H1 (cell line): ENCODE results near the gene COQ8B. TPM values are rescaled to one million over a fixed set of nuclear protein-coding genes. Genes with fewer than 3 reads are reported as not detected.

Experiments used
- CTCF ChIA-PET: fragments of 300-600 bp; sonication (Branson Sonifier 250); formaldehyde crosslinking; loops from one replicate; lab custom pipeline; 2021; ENCODE audit not compliant: partially characterized antibody; lab: Charles Lee
- POLR2A ChIA-PET: fragments of 300-600 bp; sonication (Branson Sonifier 250); formaldehyde crosslinking; loops from one replicate; lab custom pipeline; 2021; ENCODE audit warnings: inconsistent platforms; ENCODE audit not compliant: partially characterized antibody; lab: Charles Lee
- DNase-seq, 2 experiments: peaks; one replicate each; pipeline versions ENCODE4 v3.0.0 to v3.0.0-alpha.2; 2010 to 2022; ENCODE audit warnings: low spot score in 2 of 2, low read depth in 1 of 2, mixed read lengths in 1 of 2
- FAIRE-seq: peaks from 2 replicates; lab custom pipeline; 2011; peaks lifted over from hg19 to GRCh38; lab: Jason Lieb, UNC
- H2AFZ ChIP-seq: 2 replicates; pipeline ENCODE4 v1.8.1; 2012; ENCODE audit warnings: low read length, inconsistent platforms
- H2AK5ac ChIP-seq: 2 replicates; pipeline ENCODE4 v1.6.1; 2013; ENCODE audit warnings: low read depth, low read length
- H2BK120ac ChIP-seq: replicated peaks from 2 replicates; pipeline ENCODE3; 2013; ENCODE audit warnings: low read depth, low read length, inconsistent platforms
- H2BK12ac ChIP-seq: 2 replicates; pipeline ENCODE4 v1.6.1; 2013; ENCODE audit warnings: low read depth, low read length
- H2BK15ac ChIP-seq: 2 replicates; pipeline ENCODE4 v1.6.1; 2013; ENCODE audit warnings: low read length
- H2BK20ac ChIP-seq: 2 replicates; pipeline ENCODE4 v1.6.1; 2013; ENCODE audit warnings: low read length
- H2BK5ac ChIP-seq: 2 replicates; pipeline ENCODE4 v1.6.1; 2013; ENCODE audit warnings: low read depth, low read length
- H3K14ac ChIP-seq: 2 replicates; pipeline ENCODE4 v1.6.1; 2013; ENCODE audit warnings: inconsistent platforms; ENCODE audit not compliant: insufficient read length
- H3K18ac ChIP-seq: 2 replicates; pipeline ENCODE4 v1.6.1; 2013; ENCODE audit warnings: low read length; ENCODE audit errors: extremely low read depth
- H3K23ac ChIP-seq: 2 replicates; pipeline ENCODE4 v1.6.1; 2013; ENCODE audit warnings: inconsistent platforms; ENCODE audit not compliant: insufficient read length
- H3K23me2 ChIP-seq: 2 replicates; pipeline ENCODE4 v1.6.1; 2013; ENCODE audit warnings: low read depth, low read length
- H3K27ac ChIP-seq: 2 replicates; pipeline ENCODE4 v1.6.1; 2011; ENCODE audit warnings: low read depth, low read length, inconsistent platforms
- H3K27me3 ChIP-seq, 4 experiments: replicated peaks in 1 of 4; 1 replicate in 1 of 4; 2 replicates in 3 of 4; pipeline versions ENCODE4 v1.6.1 to v1.8.1; 2011 to 2013; ENCODE audit warnings: low read length in 3 of 4, mild to moderate bottlenecking in 3 of 4, inconsistent platforms in 2 of 4, mixed read lengths in 2 of 4, moderate library complexity in 1 of 4; ENCODE audit not compliant: control insufficient read depth in 3 of 4, insufficient read depth in 3 of 4; ENCODE audit errors: extremely low read depth in 1 of 4
- H3K36me3 ChIP-seq, 4 experiments: 2 replicates each; pipeline versions ENCODE4 v1.6.1 to v1.8.1; 2011 to 2013; ENCODE audit warnings: mild to moderate bottlenecking in 4 of 4, low read length in 3 of 4, moderate library complexity in 2 of 4, control low read depth in 1 of 4, inconsistent platforms in 1 of 4; ENCODE audit not compliant: insufficient read depth in 4 of 4, control insufficient read depth in 2 of 4
- H3K4ac ChIP-seq: replicated peaks from 2 replicates; pipeline ENCODE3; 2013; ENCODE audit warnings: low read length, low read depth, mixed read lengths, inconsistent platforms; ENCODE audit not compliant: insufficient read length
- H3K4me1 ChIP-seq, 4 experiments: replicated peaks in 1 of 4; 1 replicate in 1 of 4; 2 replicates in 3 of 4; pipeline versions ENCODE4 v1.6.1 to v1.8.1; 2011 to 2013; ENCODE audit warnings: low read length in 3 of 4, inconsistent platforms in 2 of 4, mixed read lengths in 1 of 4; ENCODE audit not compliant: insufficient read depth in 4 of 4, control insufficient read depth in 3 of 4
- H3K4me2 ChIP-seq, 2 experiments: 2 replicates each; pipeline versions ENCODE4 v1.6.1 to v1.8.1; 2011 to 2013; ENCODE audit warnings: low read depth in 2 of 2, low read length in 2 of 2, control low read depth in 1 of 2, inconsistent platforms in 1 of 2, mild to moderate bottlenecking in 1 of 2; ENCODE audit not compliant: insufficient read depth in 1 of 2
- H3K4me3 ChIP-seq, 4 experiments: fragments of 200-600, 300-600 bp in 1 of 4; sonication (generic), shearing (Covaris generic), sonication (Bioruptor Twin) in 1 of 4; 2 replicates each; pipeline versions ENCODE4 v1.5.1 to v1.8.1; 2011 to 2016; ENCODE audit warnings: low read length in 4 of 4, low read depth in 3 of 4, control low read depth in 2 of 4, inconsistent platforms in 2 of 4, mild to moderate bottlenecking in 2 of 4, mixed read lengths in 1 of 4, moderate library complexity in 1 of 4; ENCODE audit not compliant: insufficient read depth in 2 of 4; ENCODE audit errors: extremely low read depth in 1 of 4
- H3K56ac ChIP-seq: replicated peaks from 2 replicates; pipeline ENCODE3; 2013; ENCODE audit warnings: low read depth, mild to moderate bottlenecking, mixed read lengths, low read length, inconsistent platforms; ENCODE audit not compliant: insufficient read length
- H3K79me1 ChIP-seq: 2 replicates; pipeline ENCODE4 v1.6.1; 2013; ENCODE audit warnings: low read depth, low read length, control low read depth
- H3K79me2 ChIP-seq, 2 experiments: 2 replicates each; pipeline versions ENCODE4 v1.6.1 to v1.8.1; 2012 to 2013; ENCODE audit warnings: low read length in 2 of 2, mild to moderate bottlenecking in 2 of 2, inconsistent platforms in 1 of 2; ENCODE audit not compliant: insufficient read depth in 2 of 2, control insufficient read depth in 1 of 2
- H3K9ac ChIP-seq, 4 experiments: replicated peaks in 1 of 4; 1 replicate in 1 of 4; 2 replicates in 3 of 4; pipeline versions ENCODE4 v1.6.1 to v1.8.1; 2011 to 2013; ENCODE audit warnings: low read depth in 3 of 4, low read length in 3 of 4, control low read depth in 2 of 4, mild to moderate bottlenecking in 2 of 4, moderate library complexity in 2 of 4, inconsistent platforms in 1 of 4; ENCODE audit errors: extremely low read depth in 1 of 4
- H3K9me3 ChIP-seq, 2 experiments: 2 replicates each; pipeline versions ENCODE4 v1.6.1 to v1.8.1; 2012 to 2013; ENCODE audit warnings: mild to moderate bottlenecking in 2 of 2, moderate library complexity in 2 of 2, control low read depth in 1 of 2, inconsistent platforms in 1 of 2, low read depth in 1 of 2, low read length in 1 of 2, mixed read lengths in 1 of 2; ENCODE audit not compliant: insufficient read depth in 2 of 2
- H4K20me1 ChIP-seq, 2 experiments: replicated peaks in 1 of 2; 2 replicates each; pipeline versions ENCODE3 to v1.8.1; 2011 to 2013; ENCODE audit warnings: inconsistent platforms in 2 of 2, low read length in 2 of 2, mild to moderate bottlenecking in 1 of 2; ENCODE audit not compliant: insufficient read depth in 2 of 2, control insufficient read depth in 1 of 2
- H4K5ac ChIP-seq: 2 replicates; pipeline ENCODE4 v1.6.1; 2013; ENCODE audit warnings: low read length, low read depth, mixed read lengths, inconsistent platforms; ENCODE audit not compliant: insufficient read length
- H4K8ac ChIP-seq: 2 replicates; pipeline ENCODE4 v1.8.0; 2013; ENCODE audit warnings: mild to moderate bottlenecking, moderate library complexity, low read length, inconsistent platforms; ENCODE audit not compliant: insufficient read depth; ENCODE audit errors: extremely low read depth
- H4K91ac ChIP-seq: replicated peaks from 2 replicates; pipeline ENCODE3; 2013; ENCODE audit warnings: low read length, mixed read lengths, inconsistent platforms; ENCODE audit not compliant: insufficient read length
- EGR1 ChIP-seq: IDR thresholded peaks from 2 replicates; pipeline ENCODE4 v1.6.1; 2011; ENCODE audit warnings: low read depth, low read length, borderline replicate concordance
- USF2 ChIP-seq: IDR thresholded peaks from 2 replicates; pipeline ENCODE4 v1.6.1; 2011; ENCODE audit warnings: low read length, improper control_type of control experiment
- WGBS, 2 experiments: shearing (Covaris generic) in 1 of 2; methylation state at CpG; one replicate each; pipeline versions ENCODE4 v1.1.6 to v1.1.7; 2013 to 2015; ENCODE audit warnings: low lambda C conversion rate in 2 of 2, mixed read lengths in 2 of 2, inconsistent platforms in 1 of 2, low coverage in 1 of 2, missing lambda C conversion rate in 1 of 2; ENCODE audit not compliant: insufficient replicate concordance in 2 of 2, insufficient coverage in 1 of 2, insufficient read length in 1 of 2; ENCODE audit errors: extremely low coverage in 1 of 2, missing lambda C conversion rate in 1 of 2; 5-methylcytosine and 5-hydroxymethylcytosine counted together
- polyA plus RNA-seq, 7 experiments: library from polyadenylated mRNA; depleted of rRNA in 3 of 7; stranded (reverse) in 5 of 7; unstranded in 2 of 7; fragments of >200 nt in 5 of 7; fragments of 200-250 nt in 2 of 7; gene quantifications; 1 replicate in 5 of 7; 2 replicates in 1 of 7; 4 replicates in 1 of 7; pipeline versions ENCODE4 v1.2.1 to v1.2.3, GENCODE V29; 2011 to 2013; ENCODE audit warnings: missing spikeins in 2 of 7, mixed read lengths in 2 of 7
- total RNA-seq: library from RNA; stranded (reverse); fragmentation: NEBNext Ultra II Directional; extraction: Animal tissue kit (Norgen Biotek cat#: 25700); gene quantifications from 2 replicates; pipeline ENCODE4 v1.2.1, GENCODE V29; 2021

The COQ8B gene
- total and polyA plus RNA-seq, 2 of the 8 experiments (the other 6 are each of a cell fraction or from before 2014, with no cell fraction given) = 41.7 to 46.1 TPM

- H3K4ac ChIP-seq = no peak overlapping the region
- H3K27me3 ChIP-seq = no peaks in the 10 kb centered on the region
- H3K23ac ChIP-seq = no peak overlapping the region
- CTCF ChIA-PET = interaction anchor here (0.6 to 1.4 kb wide), 5 partner anchors 11 to 52 kb away, joined by 3 to 4 read pairs (median 4); no protein-coding TSS in a partner anchor
- no peak for DNase-seq
- peaks cover 9 to 17% (median 11%) of the 10 kb centered on the region in 4 experiments; a peak in 7 of 8 replicates for H3K36me3 ChIP-seq
- H3K27ac ChIP-seq = peak overlapping the region; percentile 78; the same call in 1 of the 2 replicates
- H2BK20ac ChIP-seq = no peak overlapping the region
- 93% methylated on average over 11 of the region's 11 CpGs; no CpG with 5 or more reads in 1 of the 2 experiments for WGBS, 2 experiments
- peaks cover 23% of the 10 kb centered on the region for H3K23me2 ChIP-seq
- no peak overlapping the region for H2BK12ac ChIP-seq
- no peak overlapping the region for H2BK120ac ChIP-seq
- POLR2A ChIA-PET = interaction anchor here (0.6 to 1.6 kb wide), 11 partner anchors 13 to 713 kb away, joined by 3 to 6 read pairs (median 3); partner anchors contain the start of genes ACTMAP, B3GNT8, NUMBL and RAB4B
- H4K5ac ChIP-seq = no peak overlapping the region
- TF ChIP-seq USF2 (no peak), EGR1 (no peak)
- peak overlapping the region; percentile 96 to 100; a peak in 2 of 4 replicates for H3K4me2 ChIP-seq
- H3K56ac ChIP-seq = no peak overlapping the region
- no peak overlapping the region for H2BK15ac ChIP-seq
- H4K91ac ChIP-seq = no peak overlapping the region
- no peak overlapping the region for H3K14ac ChIP-seq
- peak overlapping the region in 1 of 4 experiments; percentile 88; a peak in 1 of 8 replicates for H3K4me3 ChIP-seq
- H4K8ac ChIP-seq = no peak overlapping the region; the same call in 1 of the 2 replicates
- peaks cover 0 to 25% (median 8%) of the 10 kb centered on the region in 4 experiments; a peak in 6 of 7 replicates for H3K4me1 ChIP-seq
- no peaks in the 10 kb centered on the region for H3K9me3 ChIP-seq
- H4K20me1 ChIP-seq = no peaks in the 10 kb centered on the region
- 0 out of 2 replicates have a peak, but pooled peaks cover 2% of the 10 kb centered on the region for H3K79me1 ChIP-seq
- no peak overlapping the region; a peak in 1 of 7 replicates for H3K9ac ChIP-seq
- no peak overlapping the region for H2AFZ ChIP-seq
- H2BK5ac ChIP-seq = 0 out of 2 replicates have a peak overlapping the region, but pooled peaks have one; percentile 66
- FAIRE-seq = no peak
- H2AK5ac ChIP-seq = no peak overlapping the region
- no peak overlapping the region for H3K18ac ChIP-seq
- peaks cover 0 to 17% of the 10 kb centered on the region in 2 experiments; a peak in 2 of 4 replicates for H3K79me2 ChIP-seq
Measured at GRCh38 chr19:40713939-40714338, 2.7 kb downstream of the COQ8B start.
